Measurements from ENCODE around the gene SYT2. TPM values are rescaled to one million over a fixed set of nuclear protein-coding genes. Genes with fewer than 3 reads are reported as not detected.

The SYT2 gene
- total RNA-seq, 4 donors from 2014 or later: under 0.01 to 0.38 TPM; not detected in 2

DNA sequence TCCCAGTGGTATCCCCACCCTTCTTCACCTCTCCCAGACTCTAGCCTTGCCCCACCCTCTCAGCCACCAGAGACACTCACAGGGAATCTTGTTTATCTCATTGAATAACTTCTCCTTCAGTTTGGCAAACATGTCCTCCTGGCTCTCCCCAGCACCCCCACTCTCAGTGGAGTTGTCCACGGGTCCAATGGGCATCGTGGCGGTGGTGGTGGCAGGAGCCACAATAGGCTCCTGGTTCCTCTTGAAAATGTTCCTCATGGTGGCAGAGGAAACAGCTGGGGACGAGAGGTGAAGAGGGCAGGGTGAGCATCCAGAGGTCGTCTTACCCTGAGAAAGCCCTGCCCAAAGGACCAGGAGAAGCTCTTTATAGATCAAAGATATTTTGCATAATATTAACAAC lies 104.7 kb downstream of the SYT2 start:
- H3K27me3 ChIP-seq: no peaks in the 10 kb centered on the region
- 89 to 94% methylated on average over 5 of the region's 5 CpGs for WGBS, 2 donors
- TF ChIP-seq POLR2A (IDR thresholded peaks at IDR 0.05) (no peak), CTCF (IDR thresholded peaks at IDR 0.05) (no peak)
- H3K36me3 ChIP-seq: no peaks in the 10 kb centered on the region
- H3K4me1 ChIP-seq: no peaks in the 10 kb centered on the region
- H3K27ac ChIP-seq: no peak overlapping the region
- no peaks in the 10 kb centered on the region for H3K9me3 ChIP-seq
- no peak overlapping the region for H3K4me3 ChIP-seq (replicated peaks in 1 of 3)
- DNase-seq: no peak
- intact Hi-C loops (cut with DNase I): loop anchor here (10.0 kb wide), 1 partner anchor 111 kb away; no protein-coding TSS in a partner anchor

- intact Hi-C loops (cut with DNase I): loop anchor here (10.0 kb wide), 1 partner anchor 109 kb away; no protein-coding TSS in a partner anchor
- WGBS, 2 donors: 91 to 100% methylated on average over 2 of the region's 2 CpGs
Measured at GRCh38 chr1:202603435-202603834, 106.8 kb downstream of the SYT2 start.

DNA sequence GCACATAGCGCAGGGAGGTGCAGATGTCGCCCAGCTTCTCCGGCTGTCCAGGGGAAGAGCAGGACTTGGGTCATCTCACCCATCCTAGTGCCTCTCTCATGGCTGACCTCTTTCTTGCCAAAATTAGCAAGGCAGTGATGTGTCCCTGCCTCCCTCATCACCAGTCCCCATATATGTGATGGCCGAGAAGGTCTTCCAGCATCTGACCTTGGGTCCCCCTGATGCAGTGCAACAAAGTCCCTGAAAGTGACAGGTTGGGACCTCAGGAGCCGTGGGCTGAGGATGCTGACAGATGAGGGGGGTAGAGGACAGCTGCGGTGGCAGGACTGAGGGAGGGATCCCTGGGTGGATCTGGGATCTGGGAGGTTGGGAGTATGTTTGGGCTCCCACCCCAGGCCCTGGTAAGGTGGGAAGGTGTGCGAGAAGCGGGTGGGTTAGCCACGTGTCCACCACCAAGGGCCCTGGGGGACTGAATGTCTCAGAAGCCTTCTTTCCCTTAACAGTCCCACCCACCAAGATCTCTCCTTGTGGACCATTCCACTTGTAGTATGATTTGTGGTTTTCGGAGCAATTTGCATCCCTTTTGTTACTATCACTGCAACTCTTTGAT lies 109.7 kb downstream of the SYT2 start:
- Histone ChIP-seq H3K27ac (no peak overlapping the region), H3K4me1 (peaks cover 0 to 5% of the 10 kb centered on the region in 2 donors), H3K36me3 (no peaks in the 10 kb centered on the region), H3K27me3 (no peaks in the 10 kb centered on the region), H3K4me3 (replicated peaks in 1 of 3) (no peak overlapping the region), H3K9me3 (no peaks in the 10 kb centered on the region)
- WGBS, 2 donors: 79 to 84% methylated on average over 10 of the region's 10 CpGs
- TF ChIP-seq POLR2A (IDR thresholded peaks at IDR 0.05) (no peak), CTCF (IDR thresholded peaks at IDR 0.05) (no peak)
- intact Hi-C loops (cut with DNase I): loop anchor here (10.0 kb wide), 1 partner anchor 106 kb away; no protein-coding TSS in a partner anchor
- no peak for DNase-seq

More at GRCh38 chr1:202603435-202603834, 106.8 kb downstream of the SYT2 start:
- no peaks in the 10 kb centered on the region for H3K36me3 ChIP-seq
- TF ChIP-seq CTCF (IDR thresholded peaks at IDR 0.05) (no peak), POLR2A (IDR thresholded peaks at IDR 0.05) (no peak)
- no peaks in the 10 kb centered on the region for H3K27me3 ChIP-seq
- peaks cover 0 to 5% of the 10 kb centered on the region in 2 donors for H3K4me1 ChIP-seq
- H3K4me3 ChIP-seq (replicated peaks in 1 of 3): no peak overlapping the region
- no peaks in the 10 kb centered on the region for H3K9me3 ChIP-seq
- DNase-seq: no peak
- no peak overlapping the region for H3K27ac ChIP-seq

DNA sequence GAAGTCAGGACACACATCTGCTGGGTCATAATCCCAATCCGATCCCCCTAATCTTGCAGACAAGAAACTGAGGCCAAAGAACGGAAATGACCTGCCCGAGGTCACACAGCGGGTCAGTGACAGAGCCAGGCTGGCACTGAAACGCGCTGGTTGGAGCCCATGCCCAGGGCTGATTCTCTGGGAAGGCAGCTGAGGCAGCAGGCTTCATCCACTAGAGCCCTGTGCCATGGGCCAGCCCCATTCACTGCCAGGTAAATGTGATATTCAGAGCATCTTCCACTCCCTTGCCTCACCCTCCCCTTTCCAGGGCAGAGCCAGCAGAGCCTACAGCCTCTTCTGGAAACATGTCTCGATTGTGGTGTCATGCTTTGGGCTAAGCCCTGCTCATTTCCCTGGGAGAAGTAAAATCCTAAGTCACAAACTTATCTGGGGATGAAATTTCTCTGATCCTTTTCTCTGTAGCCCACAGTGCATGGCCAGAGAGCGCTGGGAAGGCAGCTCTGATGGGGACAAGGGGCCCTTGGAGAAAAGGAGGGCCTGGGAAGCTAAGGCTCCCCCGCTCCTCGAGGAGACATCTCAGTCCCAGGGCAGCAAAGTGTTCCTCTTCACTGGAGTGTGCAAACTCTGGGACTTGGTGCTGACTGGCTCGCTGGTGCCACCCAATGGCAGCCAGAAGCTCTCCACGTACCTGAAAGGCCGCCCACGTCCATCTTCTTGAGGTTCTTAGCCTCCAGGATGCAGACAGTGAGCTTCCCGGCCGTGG lies 110.4 kb downstream of the SYT2 start:
- no peak overlapping the region for H3K4me3 ChIP-seq (replicated peaks in 1 of 3)
- DNase-seq: peak; percentile 75 to 78
- H3K4me1 ChIP-seq: peaks cover 0 to 5% of the 10 kb centered on the region in 2 donors
- peak overlapping the region in 2 of 3 donors; percentile 15 to 29 for H3K27ac ChIP-seq
- 25 to 37% methylated on average over 11 to 16 of the region's 16 CpGs for WGBS, 2 donors
- intact Hi-C loops (cut with DNase I): loop anchor here (10.0 kb wide), 1 partner anchor 105 kb away; no protein-coding TSS in a partner anchor
- H3K27me3 ChIP-seq: no peaks in the 10 kb centered on the region
- no peaks in the 10 kb centered on the region for H3K9me3 ChIP-seq
- TF ChIP-seq POLR2A (IDR thresholded peaks at IDR 0.05) (no peak), CTCF (IDR thresholded peaks at IDR 0.05) (peak; percentile 21 to 92 (median 82))
- no peaks in the 10 kb centered on the region for H3K36me3 ChIP-seq

Measured in thyroid gland (tissue), 4 donors.